Esophagus squamous epithelium (tissue), 4 donors: ENCODE results near the gene AOPEP.

Experiments used
- CTCF ChIP-seq, 6 experiments: fragments of 450-650 bp in 4 of 6; fragments of 200-600 bp in 2 of 6; sonication (generic) in 2 of 6; IDR thresholded peaks; one replicate each; pipeline ENCODE4 v1.5.1; 2016 to 2019; ENCODE audit warnings: antibody characterized with exemption in 6 of 6, mild to moderate bottlenecking in 4 of 6, moderate library complexity in 4 of 6
- POLR2A ChIP-seq, 4 donors: fragments of 450-650 bp; IDR thresholded peaks; one replicate each; pipeline ENCODE4 v1.6.1; 2017; ENCODE audit warnings: antibody characterized with exemption in 4 of 4, mild to moderate bottlenecking in 4 of 4, moderate library complexity in 3 of 4

DNA sequence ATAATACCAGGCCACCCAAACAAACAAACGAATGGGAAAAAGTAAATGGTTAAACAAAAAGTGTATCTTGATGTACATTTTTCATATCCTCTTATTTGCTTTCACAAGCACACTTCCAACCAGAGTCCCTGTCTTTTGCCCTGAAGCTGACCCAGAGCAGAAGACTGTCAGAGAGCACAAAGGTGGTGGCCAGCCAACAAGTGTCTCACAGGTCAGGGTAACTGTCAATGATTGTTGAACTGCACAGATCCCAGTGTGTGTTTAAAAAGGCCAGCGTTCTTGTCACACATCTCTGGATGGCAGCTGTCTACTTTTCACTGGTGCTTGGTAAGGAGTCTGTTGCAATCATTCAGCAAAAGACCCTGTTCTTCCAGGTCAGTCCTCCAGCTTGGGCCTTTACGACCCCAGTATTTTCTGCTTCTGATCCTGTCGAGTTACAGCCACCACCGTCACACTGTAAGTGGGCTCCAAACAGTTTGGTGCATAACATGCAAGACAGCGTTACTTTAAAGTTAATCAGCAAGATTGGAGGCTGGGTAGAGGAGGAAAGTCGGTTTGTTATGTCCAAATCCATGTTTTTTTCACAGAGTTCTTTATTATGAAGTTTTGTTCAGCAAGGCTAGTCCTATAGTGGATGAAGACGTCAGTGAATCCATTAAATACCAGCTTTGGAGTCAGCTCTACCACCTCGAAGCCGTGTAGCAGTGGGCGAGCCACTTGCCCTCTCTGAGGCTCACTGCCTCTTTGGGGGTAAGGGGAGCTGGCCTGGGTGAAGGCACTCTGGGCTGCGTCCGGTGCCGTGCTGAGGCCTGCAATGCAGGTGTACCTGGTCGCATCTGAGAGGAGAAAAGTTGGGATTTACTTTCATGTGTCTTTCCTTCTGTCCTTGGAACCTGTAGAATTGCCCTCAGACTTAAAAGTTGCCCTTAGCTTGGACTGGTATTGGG, 265.7 kb downstream of the AOPEP start:
- TF ChIP-seq POLR2A (IDR thresholded peaks at IDR 0.05), result no peak
- no peak for TF ChIP-seq CTCF (IDR thresholded peaks at IDR 0.05)
